ENCODE measurements around the gene FGD5.

FGD5 gene

GRCh38 chr3:14946236-14946635, 127.5 kb downstream of the FGD5 start:
- no peak for DNase-seq

- DNase-seq, result no peak
Observed at GRCh38 chr3:14946739-14947099, 128.0 kb downstream of the FGD5 start.

- peak; percentile 92 for DNase-seq
Observed at GRCh38 chr3:14947100-14947885, 128.5 kb downstream of the FGD5 start, which contains the start of gene NR2C2. Gene NR2C2 (plus strand): TSS chr3:14947583. CDS start chr3:15003915, 56,332 bp downstream.

- DNase-seq, result peak; percentile 99
Observed at GRCh38 chr3:14947886-14948608, 129.3 kb downstream of the FGD5 start.

- no peak for DNase-seq
Observed at GRCh38 chr3:14948609-14949038, 129.9 kb downstream of the FGD5 start.

GRCh38 chr3:14949126-14949525, 130.4 kb downstream of the FGD5 start:
- no peak for DNase-seq

GRCh38 chr3:14950274-14950673, 131.5 kb downstream of the FGD5 start:
- no peak for DNase-seq

- DNase-seq, result no peak
Observed at GRCh38 chr3:14957153-14957552, 138.4 kb downstream of the FGD5 start.

- no peak for DNase-seq
Observed at GRCh38 chr3:14957925-14958324, 139.2 kb downstream of the FGD5 start.

- DNase-seq, result no peak
Observed at GRCh38 chr3:14959359-14959943, 140.7 kb downstream of the FGD5 start.

- no peak for DNase-seq
Observed at GRCh38 chr3:14962762-14963161, 144.0 kb downstream of the FGD5 start.

GRCh38 chr3:14967285-14967684, 148.5 kb downstream of the FGD5 start:
- no peak for DNase-seq

GRCh38 chr3:14969671-14970070, 150.9 kb downstream of the FGD5 start:
- no peak for DNase-seq

- peak; percentile 27 for DNase-seq
Observed at GRCh38 chr3:14976317-14976716, 157.6 kb downstream of the FGD5 start.

GRCh38 chr3:14980689-14981088, 161.9 kb downstream of the FGD5 start:
- no peak for DNase-seq

Measured in eye (tissue), 1 donor.